T47D (cell line): ENCODE results near the gene PCGF5.

Experiments used
- DNase-seq, 2 experiments: peaks; one replicate each; pipeline versions ENCODE4 v3.0.0 to v3.0.0-alpha.2; 2011 to 2012; ENCODE audit warnings: low read depth in 1 of 2, low spot score in 1 of 2
- JUND ChIP-seq: IDR thresholded peaks from 2 replicates; pipeline ENCODE4 v1.6.1; 2012; ENCODE audit warnings: low read depth
- in situ Hi-C: cut with HindIII; loops from 2 replicates; pipeline ENCODE4 v1.10.0; 2016; ENCODE audit warnings: low sequenced_read_pairs, low pct_unique_long_range_greater_than_20kb

Gene PCGF5

DNA sequence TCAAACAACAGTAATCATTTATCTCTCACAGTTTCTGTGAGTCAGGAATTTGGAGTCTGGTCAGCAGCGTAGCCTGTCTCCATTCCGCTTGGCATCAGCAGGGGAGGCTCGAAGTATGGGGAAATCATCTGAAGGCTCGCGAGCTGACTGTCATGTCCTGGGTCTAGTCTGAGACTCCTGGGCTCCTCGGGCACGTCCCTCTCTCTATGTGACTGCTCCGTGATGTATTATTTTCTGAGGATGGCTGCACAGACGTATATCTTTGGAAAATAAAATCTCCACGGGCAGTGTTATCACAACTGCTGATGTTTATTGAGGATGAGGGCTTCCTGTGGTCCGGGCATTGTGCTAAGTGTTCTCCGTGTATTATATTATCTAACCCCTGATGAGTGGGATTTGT lies 23.3 kb upstream of the PCGF5 start:
- TF ChIP-seq JUND = no peak
- no peak for DNase-seq
- in situ Hi-C loops = no loop called here

DNA sequence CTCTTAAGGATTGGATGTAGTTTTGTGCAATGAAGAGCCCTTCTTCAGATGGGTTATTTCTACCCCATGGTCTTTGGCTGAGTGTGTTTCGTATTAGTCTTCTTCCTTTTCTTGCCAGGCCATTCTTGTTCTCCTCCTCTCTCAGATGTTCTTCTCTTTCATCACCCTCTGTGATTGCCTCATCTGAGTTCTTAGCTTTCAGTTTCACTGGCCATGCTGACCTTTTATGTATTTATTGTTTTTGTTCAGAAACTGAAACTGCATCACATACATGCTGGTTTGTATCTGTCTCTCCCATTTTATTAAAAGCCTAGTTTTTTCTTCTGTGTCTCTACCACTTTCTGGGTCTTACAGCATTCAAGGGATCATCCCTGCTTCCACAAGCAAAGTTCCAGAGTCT lies 21.7 kb upstream of the PCGF5 start:
- in situ Hi-C loops = no loop called here
- DNase-seq = no peak
- no peak for TF ChIP-seq JUND

DNA sequence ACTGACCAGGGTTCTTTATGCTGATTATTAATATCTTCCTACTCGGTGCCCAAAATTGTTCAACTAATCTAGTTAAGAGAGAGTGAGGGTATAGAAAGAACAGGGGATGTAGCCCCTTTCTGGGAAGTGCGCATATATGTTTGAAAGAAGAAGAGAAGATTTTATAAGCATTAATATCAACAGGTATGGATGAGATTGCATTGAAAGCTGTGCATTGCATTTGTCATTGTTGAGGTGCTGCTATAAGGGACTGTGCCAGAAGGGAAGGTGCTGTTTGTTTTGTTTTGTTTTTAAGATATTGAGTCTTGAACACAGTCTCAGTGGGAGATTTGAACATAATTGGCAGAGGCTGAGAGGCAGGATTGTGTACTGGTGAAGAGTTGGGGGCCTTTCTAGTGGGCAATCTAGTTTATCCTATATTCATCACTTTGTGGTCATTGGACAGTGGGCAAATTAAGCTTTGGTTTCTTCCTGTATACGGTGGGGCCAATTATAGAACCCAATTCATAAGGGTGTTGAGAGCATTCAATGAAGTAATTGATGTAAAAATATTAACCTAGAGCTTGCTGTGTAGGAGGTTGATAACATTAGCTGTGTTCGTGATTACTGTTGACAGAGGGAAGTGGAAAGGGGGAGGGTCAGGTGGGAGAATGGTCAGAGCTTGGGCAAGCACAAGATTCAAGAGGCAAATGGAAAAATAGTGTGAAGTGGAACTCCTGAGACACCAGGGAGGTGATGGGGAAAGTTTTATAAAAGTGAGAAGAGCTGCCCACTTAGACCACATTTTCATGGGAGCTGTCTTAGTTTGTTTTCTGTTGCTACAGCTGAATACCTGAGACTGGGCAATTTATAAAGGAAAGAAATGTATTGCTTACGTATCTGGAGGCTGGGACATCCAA lies 19.9 kb upstream of the PCGF5 start:
- no peak for TF ChIP-seq JUND
- in situ Hi-C loops = no loop called here
- DNase-seq = no peak

DNA sequence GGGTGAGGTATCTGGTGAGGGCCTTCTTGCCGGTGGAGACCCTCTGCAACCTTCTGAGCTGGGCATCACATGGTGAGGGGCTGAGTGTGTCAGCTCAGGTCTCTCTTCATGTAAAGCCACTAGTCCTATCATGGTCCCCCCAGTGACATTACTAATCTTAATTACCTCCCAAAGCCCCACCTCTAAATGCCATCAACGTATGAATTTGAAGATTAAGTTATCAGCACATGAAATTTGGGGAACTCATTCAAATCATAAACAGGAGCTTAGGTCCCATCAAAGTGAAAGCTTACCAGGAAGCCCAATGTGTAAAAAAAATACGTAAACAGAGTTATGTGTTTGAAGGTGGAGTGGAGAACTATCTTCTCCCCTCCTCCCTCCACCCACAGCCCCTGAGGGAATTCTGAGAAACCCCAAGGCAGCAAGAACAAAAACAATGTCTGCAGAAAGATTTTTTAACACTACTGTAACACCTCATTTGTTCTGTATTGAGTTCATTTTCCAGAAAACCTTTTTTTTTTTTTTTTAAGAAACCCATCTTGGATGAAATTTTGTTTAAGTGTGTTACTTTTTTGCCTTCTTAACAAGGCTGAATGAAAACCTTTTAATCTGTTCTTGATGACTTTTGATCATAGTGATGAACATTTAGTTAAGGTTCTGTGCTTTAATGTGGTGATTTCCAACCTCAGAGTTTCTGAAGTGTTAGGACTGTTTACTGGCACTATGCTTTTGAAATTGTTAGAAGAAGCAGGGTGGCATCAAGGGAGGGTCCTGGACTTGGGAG lies 19.1 kb upstream of the PCGF5 start:
- no peak for TF ChIP-seq JUND
- DNase-seq = no peak
- in situ Hi-C loops = no loop called here

DNA sequence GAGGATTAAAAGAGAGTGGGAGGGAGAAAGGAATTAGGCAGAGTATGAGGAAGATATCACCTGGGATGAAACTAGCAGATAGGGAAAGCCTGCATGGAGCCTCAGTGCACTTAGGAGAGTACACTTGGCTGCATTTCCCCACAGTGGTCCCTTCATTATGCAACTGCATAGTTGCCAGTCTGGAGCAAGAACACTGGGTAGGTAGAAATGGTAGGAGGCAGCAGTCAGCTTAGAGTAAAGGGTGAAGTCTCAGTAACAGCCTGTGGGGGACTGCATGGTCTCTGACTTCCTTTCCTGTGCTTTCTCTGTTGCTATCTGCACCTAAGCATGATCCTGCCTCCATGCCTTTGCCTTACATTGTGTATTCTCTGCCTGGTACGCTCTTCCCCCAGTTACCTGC lies 14.0 kb upstream of the PCGF5 start:
- in situ Hi-C loops = no loop called here
- DNase-seq = no peak
- no peak for TF ChIP-seq JUND

DNA sequence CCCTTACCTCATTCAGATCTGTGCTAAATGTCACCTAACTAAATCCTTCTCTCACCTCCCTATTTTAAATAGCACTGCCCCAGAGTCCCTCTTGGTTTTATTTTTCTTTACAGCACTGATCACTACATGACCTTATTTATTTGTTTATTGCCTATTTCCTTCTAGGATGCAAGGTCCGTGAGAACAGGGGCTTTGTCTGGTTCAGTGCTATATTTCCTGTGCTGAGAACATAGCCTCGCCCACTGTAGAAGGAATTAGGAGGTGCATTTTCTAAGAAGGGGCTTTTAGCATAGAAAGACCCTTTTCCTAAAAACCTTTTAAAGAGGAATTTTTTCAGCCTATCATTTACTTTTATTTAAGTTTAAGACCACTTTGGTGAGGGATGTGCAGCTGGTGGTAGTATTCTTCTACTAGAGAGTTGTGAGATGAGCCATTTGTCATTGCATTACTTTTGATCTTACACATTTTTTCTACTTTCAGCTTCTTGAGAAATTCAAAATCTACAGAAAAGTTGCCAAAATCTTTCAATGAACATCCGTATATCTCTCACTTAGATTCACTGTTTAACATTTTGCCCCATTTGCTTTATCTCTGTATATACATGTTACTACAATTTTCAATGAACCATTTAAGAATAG lies 13.5 kb upstream of the PCGF5 start:
- no peak for TF ChIP-seq JUND
- DNase-seq = no peak
- in situ Hi-C loops = no loop called here

DNA sequence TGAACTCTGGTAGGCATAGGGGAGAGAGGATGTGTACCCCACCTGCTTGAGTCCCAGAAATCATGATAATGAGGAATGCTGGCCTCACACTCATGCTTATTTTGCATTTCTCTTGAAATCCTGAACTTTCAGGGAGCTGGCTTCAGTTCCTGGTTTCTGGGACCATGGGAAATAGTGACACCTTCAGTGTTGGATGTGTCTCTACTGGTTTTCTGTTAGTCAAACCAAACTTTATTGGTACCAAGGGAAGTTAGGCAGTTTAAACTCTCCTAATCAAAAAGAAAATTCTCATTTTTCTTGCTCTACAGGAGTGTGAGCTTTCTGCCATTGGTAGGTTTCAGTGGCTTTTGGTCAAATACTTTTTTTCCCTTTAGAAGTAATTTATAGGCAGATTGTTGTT lies 11.8 kb upstream of the PCGF5 start:
- peak in 1 of 2 experiments; percentile 54 for DNase-seq
- in situ Hi-C loops = no loop called here

DNA sequence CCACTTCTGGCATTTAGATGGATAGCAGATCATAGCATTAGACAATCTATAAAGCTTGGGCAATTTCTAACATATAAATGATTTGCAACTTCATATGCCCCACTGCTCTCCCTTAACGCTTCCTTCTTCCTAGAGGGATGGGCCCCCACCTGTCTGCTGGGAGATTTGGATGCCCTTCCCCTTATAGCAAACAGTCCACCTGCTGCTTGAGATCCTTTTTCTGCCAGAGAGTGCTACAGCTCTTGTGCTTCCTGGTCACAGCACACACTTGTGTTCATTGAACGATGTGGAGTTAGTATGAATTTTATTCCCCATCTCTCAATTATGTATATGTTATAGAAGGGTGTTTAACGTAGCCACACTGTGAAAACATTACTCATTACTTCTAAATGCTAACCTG lies 10.4 kb upstream of the PCGF5 start:
- no peak for DNase-seq
- in situ Hi-C loops = no loop called here
- TF ChIP-seq JUND = no peak

More for the DNA sequence above, 11.8 kb upstream of the PCGF5 start:
- TF ChIP-seq JUND = no peak

DNA sequence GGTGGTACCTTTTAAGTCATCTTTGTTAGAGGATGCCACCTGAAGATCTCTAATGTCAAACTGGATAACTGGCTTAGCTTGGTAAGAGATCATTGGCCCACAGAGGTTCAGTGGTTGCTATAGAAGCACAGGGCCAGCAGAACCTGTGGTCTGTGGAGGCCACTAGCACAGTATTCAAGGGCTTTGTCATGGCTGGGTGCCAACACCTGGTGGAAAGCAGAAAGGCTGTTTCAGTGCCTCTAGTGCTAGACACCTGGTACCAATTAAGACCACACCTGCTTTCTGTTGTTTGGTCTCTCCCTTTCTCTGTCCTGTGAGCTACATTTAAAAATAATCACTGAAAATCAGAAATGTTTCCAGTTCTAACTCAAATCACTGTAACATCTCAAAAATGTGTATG lies 10.0 kb upstream of the PCGF5 start:
- in situ Hi-C loops = no loop called here
- DNase-seq = peak in 1 of 2 experiments; percentile 23
- TF ChIP-seq JUND = no peak

DNA sequence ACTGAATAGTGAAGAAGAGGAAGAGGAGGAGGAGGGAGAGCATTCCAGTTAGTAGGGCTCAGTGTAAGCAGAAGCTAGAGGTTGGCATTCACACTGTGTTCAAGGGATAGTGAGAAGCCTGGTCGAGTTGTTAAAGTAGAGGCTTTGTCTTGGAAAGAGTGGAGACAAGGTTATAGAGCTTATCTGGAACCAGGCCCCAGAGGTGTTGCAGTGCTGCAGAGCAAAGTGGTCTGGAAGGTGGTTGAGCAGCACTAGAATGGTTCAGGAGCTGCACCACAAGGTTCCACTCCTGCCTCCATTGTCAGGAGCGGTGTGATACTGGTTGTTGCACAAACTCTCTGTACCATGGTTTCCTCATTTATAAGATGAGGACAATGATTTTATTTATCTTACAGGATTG lies 8.8 kb upstream of the PCGF5 start:
- in situ Hi-C loops = no loop called here
- TF ChIP-seq JUND = no peak
- no peak for DNase-seq

DNA sequence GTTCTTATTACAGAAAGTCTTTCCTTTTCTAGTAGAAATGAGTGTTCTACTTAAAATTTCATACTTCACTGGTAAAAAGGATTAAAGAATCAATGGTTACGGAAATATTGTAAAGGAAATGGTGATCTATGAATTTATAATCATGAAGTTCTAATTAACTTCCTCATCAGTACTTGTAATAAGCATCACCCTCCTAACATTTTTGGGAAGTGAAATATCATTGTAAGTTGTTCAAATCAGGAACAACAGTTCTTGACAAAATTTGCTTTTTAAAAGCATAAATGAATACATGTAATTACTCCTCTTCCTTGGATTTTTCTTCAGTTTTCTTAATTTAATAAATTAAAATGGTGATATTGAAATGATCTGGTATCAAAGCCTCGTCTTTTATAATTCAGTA lies 5.6 kb upstream of the PCGF5 start:
- TF ChIP-seq JUND = no peak
- no peak for DNase-seq
- in situ Hi-C loops = no loop called here

DNA sequence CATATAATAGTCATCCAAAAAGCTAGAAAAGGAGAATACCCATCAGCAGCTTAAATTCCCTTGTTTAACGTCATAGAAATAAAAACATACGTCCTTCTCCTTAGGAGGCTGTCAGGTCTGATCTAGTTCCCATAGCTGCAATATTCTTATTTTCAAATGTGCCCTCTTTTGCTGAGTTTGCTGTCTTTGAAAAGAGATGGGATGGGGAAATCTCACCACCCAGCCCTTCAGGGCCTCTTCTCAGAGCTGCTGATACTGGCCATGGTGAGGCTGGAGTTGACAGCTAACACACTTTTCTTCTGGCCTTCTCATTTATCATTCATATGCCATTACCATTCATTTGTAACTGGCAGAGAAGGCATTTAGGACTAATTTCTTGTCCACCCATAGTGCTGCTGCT lies 5.1 kb upstream of the PCGF5 start:
- DNase-seq = no peak
- in situ Hi-C loops = no loop called here
- TF ChIP-seq JUND = no peak
